Mesendoderm (in vitro differentiated cells): ENCODE data around the gene BSDC1.

Experiments
- DNase-seq: peaks from one replicate; pipeline ENCODE4 v3.0.0; 2013
- H2AK5ac ChIP-seq: 2 replicates; pipeline ENCODE4 v1.6.1; 2013; ENCODE audit warnings: low read length, inconsistent platforms
- H2BK120ac ChIP-seq: 2 replicates; pipeline ENCODE4 v1.6.1; 2013; ENCODE audit warnings: low read depth, mild to moderate bottlenecking, low read length, moderate library complexity, mixed read lengths
- H2BK15ac ChIP-seq: replicated peaks from 2 replicates; pipeline ENCODE4 v1.6.1; 2013; ENCODE audit warnings: low read depth, mild to moderate bottlenecking, moderate library complexity
- H2BK5ac ChIP-seq: 2 replicates; pipeline ENCODE4 v1.6.1; 2013; ENCODE audit warnings: low read length, inconsistent platforms
- H3K18ac ChIP-seq: 2 replicates; pipeline ENCODE4 v1.6.1; 2013; ENCODE audit warnings: mild to moderate bottlenecking, low read length, mixed read lengths
- H3K23ac ChIP-seq: one replicate; pipeline ENCODE4 v1.6.1; 2013; ENCODE audit warnings: low read length
- H3K27ac ChIP-seq: 2 replicates; pipeline ENCODE4 v1.5.1; 2013; ENCODE audit warnings: low read depth, mild to moderate bottlenecking, inconsistent platforms, low read length, moderate library complexity
- H3K27me3 ChIP-seq: 2 replicates; pipeline ENCODE4 v1.6.1; 2013; ENCODE audit warnings: low read length, control low read depth, mild to moderate bottlenecking, inconsistent platforms; ENCODE audit not compliant: insufficient read depth, poor library complexity
- H3K36me3 ChIP-seq: 2 replicates; pipeline ENCODE4 v1.6.1; 2013; ENCODE audit warnings: low read length, inconsistent platforms; ENCODE audit not compliant: control insufficient read depth, insufficient read depth
- H3K4ac ChIP-seq: one replicate; pipeline ENCODE4 v1.6.1; 2013; ENCODE audit warnings: low read depth, mild to moderate bottlenecking, low read length, moderate library complexity
- H3K4me1 ChIP-seq: 2 replicates; pipeline ENCODE4 v1.6.1; 2013; ENCODE audit warnings: low read depth, low read length, inconsistent platforms; ENCODE audit not compliant: control insufficient read depth
- H3K4me2 ChIP-seq: 2 replicates; pipeline ENCODE4 v1.6.1; 2013; ENCODE audit warnings: low read length
- H3K4me3 ChIP-seq: 2 replicates; pipeline ENCODE4 v1.5.1; 2013; ENCODE audit warnings: mild to moderate bottlenecking, low read length
- H3K56ac ChIP-seq: one replicate; pipeline ENCODE4 v1.6.1; 2013; ENCODE audit warnings: low read length
- H3K79me1 ChIP-seq: 2 replicates; pipeline ENCODE4 v1.6.1; 2013; ENCODE audit warnings: low read length, inconsistent platforms
- H3K79me2 ChIP-seq: 2 replicates; pipeline ENCODE4 v1.6.1; 2013; ENCODE audit warnings: mild to moderate bottlenecking, low read length; ENCODE audit not compliant: control insufficient read depth, insufficient read depth
- H3K9ac ChIP-seq: 2 replicates; pipeline ENCODE4 v1.6.1; 2013; ENCODE audit warnings: low read length, inconsistent platforms
- H4K5ac ChIP-seq: one replicate; pipeline ENCODE4 v1.6.1; 2013; ENCODE audit warnings: low read length
- H4K8ac ChIP-seq: one replicate; pipeline ENCODE4 v1.6.1; 2013; ENCODE audit warnings: low read depth, mild to moderate bottlenecking, control low read depth, low read length, moderate library complexity
- WGBS: extraction: QIAGEN DNeasy Blood & Tissue Kit; methylation state at CpG from one replicate; pipeline ENCODE4 v1.1.7; 2013; ENCODE audit warnings: low lambda C conversion rate, missing lambda C conversion rate; ENCODE audit not compliant: insufficient coverage; ENCODE audit errors: extremely low coverage; 5-methylcytosine and 5-hydroxymethylcytosine counted together

The BSDC1 gene

DNA sequence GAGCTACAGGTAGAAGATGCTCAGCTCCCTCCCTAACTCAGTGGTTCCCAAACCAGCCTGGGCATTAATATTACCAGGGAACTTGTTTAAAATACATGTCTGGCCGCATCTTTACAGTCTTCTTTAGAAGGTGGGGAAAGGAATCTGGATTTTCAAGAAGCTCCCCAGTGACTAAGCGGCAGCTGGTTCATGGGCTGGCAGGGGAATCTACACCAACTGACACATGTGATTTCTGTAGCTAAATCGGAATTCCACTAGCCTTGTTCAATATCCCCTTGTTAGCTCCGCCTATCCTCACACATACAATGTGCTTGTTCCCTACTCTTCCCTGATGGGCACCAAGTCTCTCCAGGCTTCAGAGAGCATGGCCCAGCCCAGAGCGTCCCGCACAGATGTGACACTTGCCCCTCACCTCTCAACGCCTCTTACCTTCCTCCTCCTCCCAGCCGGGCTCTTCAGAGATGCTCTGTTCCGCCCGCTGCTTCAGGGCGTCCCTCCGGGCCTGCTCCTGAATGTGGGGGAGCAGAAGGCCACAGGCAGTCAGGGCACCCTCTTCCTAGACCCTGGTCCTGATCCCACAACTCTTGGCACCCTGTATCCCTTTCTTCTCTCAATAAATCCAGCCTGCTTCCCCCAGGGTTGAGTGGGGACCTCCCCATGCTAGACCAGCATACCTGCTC is 16.6 kb downstream of the BSDC1 start:
- Histone ChIP-seq H3K79me1 (no peaks in the 10 kb centered on the region), H3K4me3 (no peak overlapping the region), H4K8ac (no peak overlapping the region), H2BK15ac (no peak overlapping the region), H2AK5ac (no peak overlapping the region), H3K4me2 (no peak overlapping the region), H3K56ac (no peak overlapping the region), H3K23ac (no peak overlapping the region), H3K4me1 (no peaks in the 10 kb centered on the region), H3K27ac (no peak overlapping the region), H3K9ac (no peak overlapping the region), H3K79me2 (no peaks in the 10 kb centered on the region), H3K27me3 (no peaks in the 10 kb centered on the region), H3K18ac (no peak overlapping the region), H2BK5ac (no peak overlapping the region), H3K36me3 (peaks cover 32% of the 10 kb centered on the region), H4K5ac (no peak overlapping the region), H3K4ac (no peak overlapping the region), H2BK120ac (no peak overlapping the region)
- no peak for DNase-seq
- no CpG with 5 or more reads among the region's 12 CpGs for WGBS

DNA sequence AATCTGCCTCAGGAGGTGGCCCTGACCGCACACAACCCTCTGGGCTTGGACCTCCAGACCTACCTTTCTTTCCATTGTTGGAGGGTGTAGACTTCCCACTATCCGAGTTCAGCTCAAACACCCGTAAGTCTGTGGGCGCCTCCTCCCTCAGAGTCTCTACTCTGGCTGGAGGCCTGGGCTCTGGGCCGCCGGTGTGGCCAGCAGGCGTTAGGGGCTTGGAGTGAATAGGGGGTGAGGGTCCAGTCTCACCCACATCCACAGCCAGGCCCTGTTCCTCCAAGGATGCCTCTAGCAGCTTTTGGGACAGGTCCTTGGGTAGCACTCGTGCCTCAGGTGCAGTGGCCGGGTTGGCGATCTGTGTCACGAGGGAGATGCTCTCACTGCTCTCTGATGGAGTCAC is 18.0 kb downstream of the BSDC1 start:
- no peaks in the 10 kb centered on the region for H3K79me1 ChIP-seq
- H4K8ac ChIP-seq: no peak overlapping the region
- no peaks in the 10 kb centered on the region for H3K27me3 ChIP-seq
- H2BK120ac ChIP-seq: no peak overlapping the region
- H3K79me2 ChIP-seq: no peaks in the 10 kb centered on the region
- H3K9ac ChIP-seq: no peak overlapping the region
- no peak overlapping the region for H3K56ac ChIP-seq
- peaks cover 32% of the 10 kb centered on the region for H3K36me3 ChIP-seq
- H3K23ac ChIP-seq: no peak overlapping the region
- DNase-seq: no peak
- no peak overlapping the region for H3K18ac ChIP-seq
- H3K4me2 ChIP-seq: no peak overlapping the region
- no peak overlapping the region for H3K4ac ChIP-seq
- WGBS: no CpG with 5 or more reads among the region's 11 CpGs
- H2BK15ac ChIP-seq: no peak overlapping the region
- no peak overlapping the region for H2AK5ac ChIP-seq
- no peak overlapping the region for H3K4me3 ChIP-seq
- no peak overlapping the region for H2BK5ac ChIP-seq
- no peak overlapping the region for H3K27ac ChIP-seq
- no peaks in the 10 kb centered on the region for H3K4me1 ChIP-seq
- H4K5ac ChIP-seq: no peak overlapping the region

DNA sequence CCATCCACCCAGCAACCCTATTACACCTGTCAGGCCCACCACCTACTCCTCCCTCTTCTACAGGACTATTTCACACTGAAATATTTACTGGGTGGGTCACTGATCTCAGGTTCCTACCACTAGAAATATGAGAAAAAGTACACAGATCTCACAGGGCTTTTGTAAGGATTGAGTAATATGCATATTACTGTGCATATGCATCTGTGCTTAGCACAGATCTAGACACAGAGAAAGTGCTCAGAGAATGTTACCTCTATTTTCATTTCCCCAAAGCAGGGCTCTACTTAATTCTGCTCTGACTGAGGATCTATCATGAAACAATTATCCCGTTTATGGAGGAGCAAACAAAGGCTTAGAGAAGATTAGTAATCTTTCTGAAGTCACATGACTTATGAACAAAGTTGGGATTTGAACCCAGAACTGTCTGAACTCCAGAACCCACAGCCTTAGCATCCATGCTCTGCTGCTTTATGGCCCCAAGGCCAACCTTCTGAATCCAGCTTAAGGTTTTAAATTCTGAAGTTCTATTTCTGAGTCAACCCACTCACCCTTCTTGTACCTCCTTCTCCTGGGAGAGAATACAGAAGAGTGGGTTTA is 20.1 kb downstream of the BSDC1 start:
- Histone ChIP-seq H2BK120ac (no peak overlapping the region), H2BK5ac (no peak overlapping the region), H3K4ac (no peak overlapping the region), H3K27ac (no peak overlapping the region), H3K79me1 (no peaks in the 10 kb centered on the region), H4K8ac (no peak overlapping the region), H3K27me3 (no peaks in the 10 kb centered on the region), H3K36me3 (peaks cover 26% of the 10 kb centered on the region), H2BK15ac (no peak overlapping the region), H4K5ac (no peak overlapping the region), H3K23ac (no peak overlapping the region), H3K9ac (no peak overlapping the region), H3K4me1 (no peaks in the 10 kb centered on the region), H3K18ac (no peak overlapping the region), H2AK5ac (no peak overlapping the region), H3K56ac (no peak overlapping the region), H3K79me2 (no peaks in the 10 kb centered on the region), H3K4me2 (no peak overlapping the region), H3K4me3 (no peak overlapping the region)
- no CpG with 5 or more reads among the region's 1 CpG for WGBS
- no peak for DNase-seq

DNA sequence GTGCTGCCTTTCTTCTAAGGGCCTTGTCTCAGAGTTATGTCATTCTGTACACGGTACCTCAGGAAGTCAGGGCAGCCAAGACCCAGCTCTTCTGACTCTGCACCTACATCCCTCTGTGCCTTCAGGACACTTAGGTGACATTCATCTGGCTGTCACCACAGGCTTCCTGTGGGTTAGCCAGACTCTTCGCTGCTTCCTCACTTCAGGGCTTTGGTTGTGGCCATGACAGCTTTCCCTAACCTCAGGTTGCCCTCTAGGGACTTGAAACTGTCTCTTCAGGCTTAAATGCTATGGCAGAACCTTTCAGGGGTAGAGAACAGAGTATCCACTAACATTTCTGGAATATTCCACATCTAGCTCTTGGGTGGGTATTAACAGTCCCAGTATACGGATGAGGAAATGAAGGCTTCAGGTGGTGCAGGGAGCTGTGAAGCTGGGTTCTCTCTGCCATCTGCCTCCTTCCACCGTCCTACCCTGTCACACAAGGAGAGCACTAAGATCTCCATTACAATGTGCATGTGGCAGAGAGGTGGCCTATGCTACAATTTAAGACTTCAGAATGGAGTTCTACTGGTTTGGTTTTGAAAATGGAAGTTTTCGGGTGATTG is 22.0 kb downstream of the BSDC1 start:
- H3K4me2 ChIP-seq: no peak overlapping the region
- WGBS: no CpG with 5 or more reads among the region's 5 CpGs
- no peak overlapping the region for H2BK120ac ChIP-seq
- DNase-seq: no peak
- H3K23ac ChIP-seq: no peak overlapping the region
- H3K27ac ChIP-seq: no peak overlapping the region
- no peaks in the 10 kb centered on the region for H3K79me1 ChIP-seq
- H3K4me3 ChIP-seq: no peak overlapping the region
- no peak overlapping the region for H3K4ac ChIP-seq
- H3K4me1 ChIP-seq: no peaks in the 10 kb centered on the region
- peaks cover 23% of the 10 kb centered on the region for H3K36me3 ChIP-seq
- H3K56ac ChIP-seq: no peak overlapping the region
- H2AK5ac ChIP-seq: no peak overlapping the region
- H2BK15ac ChIP-seq: no peak overlapping the region
- H2BK5ac ChIP-seq: no peak overlapping the region
- no peak overlapping the region for H3K9ac ChIP-seq
- H3K79me2 ChIP-seq: no peaks in the 10 kb centered on the region
- H4K5ac ChIP-seq: no peak overlapping the region
- no peak overlapping the region for H4K8ac ChIP-seq
- H3K27me3 ChIP-seq: no peaks in the 10 kb centered on the region
- no peak overlapping the region for H3K18ac ChIP-seq

DNA sequence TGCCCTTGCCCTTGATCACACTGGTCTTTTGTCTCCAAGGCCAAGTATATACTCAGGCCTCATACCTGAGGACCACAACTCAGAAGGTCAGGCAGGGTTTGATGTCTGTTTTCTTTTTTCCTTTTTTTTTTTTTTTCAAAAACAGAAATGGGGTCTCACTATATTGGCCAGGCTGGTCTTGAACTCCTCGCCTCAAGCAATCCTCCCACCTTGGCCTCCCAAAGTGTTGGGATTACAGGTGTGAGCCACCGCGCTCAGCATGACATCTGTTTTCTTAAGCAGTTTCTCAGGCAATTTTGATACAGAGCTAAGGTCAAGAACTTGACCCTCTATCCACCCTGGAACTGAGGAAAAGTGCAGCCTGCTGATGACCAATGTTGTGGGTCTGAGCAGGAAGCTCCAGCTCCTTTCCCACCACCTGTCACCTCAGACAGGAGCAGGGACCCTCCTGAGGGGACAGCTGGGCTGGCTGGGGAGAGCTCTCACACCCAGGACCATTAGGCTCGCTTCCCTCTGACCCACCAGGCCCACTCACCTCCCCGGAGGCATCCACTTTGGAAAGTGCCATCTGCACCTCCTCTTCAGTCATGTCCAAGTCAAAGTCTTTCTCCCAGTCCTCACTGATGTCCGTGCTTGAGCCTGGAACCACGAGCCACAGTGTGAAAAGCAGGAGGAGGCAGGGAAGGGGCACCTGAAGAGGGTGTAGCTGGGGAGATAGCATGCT is 26.2 kb downstream of the BSDC1 start:
- no peak overlapping the region for H2BK120ac ChIP-seq

More for the DNA sequence above, 26.2 kb downstream of the BSDC1 start:
- Histone ChIP-seq H4K8ac (no peak overlapping the region), H3K4me2 (no peak overlapping the region), H3K56ac (no peak overlapping the region), H3K9ac (no peak overlapping the region), H3K23ac (no peak overlapping the region), H3K27ac (no peak overlapping the region), H3K18ac (no peak overlapping the region), H4K5ac (no peak overlapping the region), H3K4ac (no peak overlapping the region), H3K79me2 (no peaks in the 10 kb centered on the region), H3K27me3 (no peaks in the 10 kb centered on the region), H3K4me1 (no peaks in the 10 kb centered on the region), H3K4me3 (no peak overlapping the region), H2BK5ac (no peak overlapping the region), H2AK5ac (no peak overlapping the region), H2BK15ac (no peak overlapping the region), H3K36me3 (peaks cover 23% of the 10 kb centered on the region), H3K79me1 (no peaks in the 10 kb centered on the region)
- no CpG with 5 or more reads among the region's 7 CpGs for WGBS
- DNase-seq: no peak
